NT2/D1 (cell line): ENCODE data around the gene HDHD3.

ENCODE experiments used
- SUZ12 ChIP-seq: IDR thresholded peaks from 2 replicates; pipeline ENCODE4 v1.6.1; 2011; ENCODE audit not compliant: insufficient read length, insufficient read depth; ENCODE audit errors: extremely low read depth
- ZNF274 ChIP-seq: IDR thresholded peaks from 2 replicates; pipeline ENCODE4 v1.6.1; 2011; ENCODE audit warnings: mild to moderate bottlenecking, low read depth, low read length

GRCh38 chr9:113352006-113352405 is 24.8 kb downstream of the HDHD3 start:
- TF ChIP-seq SUZ12: no peak
- no peak for TF ChIP-seq ZNF274
